Glomerular visceral epithelial cell (primary cell): Measurements from ENCODE around the gene DIRAS1.

Experiments used
- DNase-seq: peaks from one replicate; pipeline ENCODE4 v3.0.0-alpha.2; 2016; ENCODE audit errors: extremely low spot score

DIRAS1 gene

DNA sequence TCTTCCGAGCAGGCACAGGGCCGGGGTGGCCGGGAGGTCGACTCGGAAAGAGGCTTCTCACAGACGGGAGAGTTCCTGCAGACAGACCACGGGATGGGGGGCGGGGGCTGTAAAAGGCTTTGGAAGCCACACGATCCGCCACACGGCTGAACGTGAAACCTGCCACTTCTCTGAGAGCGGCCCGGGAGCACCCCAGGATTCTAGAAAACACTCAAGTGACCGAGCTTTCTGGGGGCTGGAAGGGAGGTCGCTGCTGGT lies 34.2 kb upstream of the DIRAS1 start:
- no peak for DNase-seq

DNA sequence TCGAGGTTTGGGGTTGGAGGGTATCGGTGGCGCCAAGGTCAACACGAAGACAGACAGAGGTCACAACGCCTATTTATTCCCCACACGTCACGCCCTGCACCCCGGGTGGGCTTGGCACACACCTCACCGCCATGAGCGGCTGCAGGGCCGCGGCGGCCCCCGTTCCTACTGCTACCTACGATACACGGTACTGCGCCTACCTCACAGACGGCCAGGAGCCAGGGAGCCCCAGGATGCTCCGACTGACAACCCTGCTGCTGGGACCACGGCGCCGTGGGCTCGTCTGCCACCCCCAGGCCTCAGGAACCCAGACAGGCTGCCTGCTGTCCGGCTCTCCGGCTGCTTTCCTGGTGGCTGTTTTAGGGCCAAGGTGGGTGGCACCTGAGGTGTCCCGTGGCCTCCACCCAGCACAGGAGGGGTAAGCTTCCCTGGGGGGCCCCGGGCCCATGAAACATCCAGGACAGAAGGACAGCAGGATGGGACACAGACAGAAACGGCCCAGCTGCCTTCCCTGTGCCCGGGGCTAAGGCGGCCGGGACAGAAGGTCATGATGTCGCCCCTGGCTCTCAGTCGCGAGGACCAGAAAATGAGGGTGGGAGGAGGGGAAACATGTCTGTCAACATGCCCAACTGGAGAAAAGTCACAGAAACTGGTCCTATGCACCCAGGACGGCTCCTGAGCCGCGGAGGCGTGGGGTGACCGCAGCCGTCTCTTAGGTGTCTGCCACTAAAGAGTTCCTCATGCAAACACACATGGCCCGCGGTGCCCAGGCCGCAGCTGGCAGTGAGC lies 33.7 kb upstream of the DIRAS1 start:
- DNase-seq: no peak

DNA sequence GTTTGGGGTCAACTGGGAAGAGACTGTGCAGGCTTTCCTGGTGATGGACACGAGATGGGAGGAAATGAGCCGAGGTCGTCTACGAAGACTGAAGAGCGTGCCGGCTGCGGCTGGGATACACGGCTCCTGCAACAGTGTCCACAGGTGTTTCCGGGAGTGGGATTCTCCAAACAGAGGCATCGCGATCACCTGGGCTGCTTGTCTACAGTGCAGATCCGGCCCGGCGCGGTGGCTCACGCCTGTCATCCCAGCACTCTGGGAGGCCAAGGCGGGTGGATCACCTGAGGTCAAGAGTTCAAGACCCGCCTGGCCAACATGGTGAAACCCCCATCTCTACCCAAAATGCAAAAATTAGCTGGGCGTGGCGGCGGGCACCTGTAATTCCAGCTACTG lies 30.3 kb upstream of the DIRAS1 start:
- DNase-seq: no peak

DNA sequence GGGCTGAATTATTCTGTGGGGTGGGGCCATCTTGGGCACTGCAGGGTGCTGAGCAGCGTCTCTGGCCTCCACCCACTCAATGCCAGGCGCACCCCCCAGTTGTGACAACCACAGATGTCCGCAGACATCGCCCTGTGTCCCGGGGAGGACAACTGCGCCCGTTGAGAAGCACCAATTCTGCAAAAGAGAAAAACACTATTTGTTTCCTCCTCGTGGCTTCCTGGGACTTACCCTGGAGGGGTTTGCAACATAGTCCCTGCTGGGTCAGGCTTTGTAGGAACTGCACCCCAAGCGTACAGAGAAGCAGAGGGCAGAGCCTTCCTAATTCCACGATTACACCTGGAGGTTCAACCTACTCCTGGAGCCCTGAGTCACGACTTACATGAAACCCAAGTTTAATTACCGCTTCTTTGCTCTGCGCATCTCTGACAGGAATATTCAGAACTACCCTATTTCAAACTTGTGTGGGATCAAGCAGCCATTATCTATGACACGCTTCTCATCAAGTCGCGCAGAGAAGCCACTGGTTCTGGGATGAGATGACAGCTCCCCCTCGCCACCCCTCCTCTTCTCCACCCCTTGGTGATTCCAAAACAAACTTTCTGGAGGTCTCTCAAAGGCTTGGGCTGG lies 29.8 kb upstream of the DIRAS1 start:
- no peak for DNase-seq

DNA sequence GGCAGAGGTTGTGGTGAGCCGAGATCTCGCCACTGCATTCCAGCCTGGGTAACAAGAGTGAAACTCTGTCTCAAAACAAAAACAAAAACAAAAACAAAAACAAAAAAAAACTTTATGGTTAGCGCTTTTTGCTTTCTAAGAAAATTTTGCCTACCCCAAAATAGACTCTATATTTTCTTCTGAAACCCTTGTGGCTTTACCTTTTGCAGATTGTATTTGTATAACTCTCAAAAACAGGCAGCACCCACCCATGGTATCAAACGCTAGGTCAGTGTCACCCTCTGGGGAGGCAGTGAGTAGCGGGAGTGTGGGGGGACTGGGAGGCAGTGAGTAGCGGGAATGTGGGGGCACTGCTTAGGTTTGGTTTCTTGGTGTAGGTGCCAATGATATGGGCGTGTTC lies 26.2 kb upstream of the DIRAS1 start:
- DNase-seq: no peak

DNA sequence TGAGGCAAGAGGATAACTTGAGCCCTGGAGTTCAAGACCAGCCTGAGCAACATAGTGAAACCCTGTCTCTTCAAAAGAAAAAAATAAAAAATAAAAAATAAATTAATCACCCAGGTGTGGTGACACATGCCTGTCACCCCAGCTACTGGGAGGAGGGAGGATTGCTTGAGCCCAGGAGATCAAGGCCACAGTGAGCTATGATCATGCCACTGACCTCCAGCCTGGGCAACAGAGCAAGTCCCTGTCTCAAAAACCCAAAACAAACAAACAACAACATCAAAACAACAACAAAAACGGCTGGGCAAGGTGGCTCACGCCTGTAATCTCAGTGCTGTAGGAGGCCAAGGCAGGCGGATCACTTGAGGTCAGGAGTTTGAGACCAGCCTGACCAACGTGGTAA lies 22.9 kb upstream of the DIRAS1 start:
- no peak for DNase-seq

DNA sequence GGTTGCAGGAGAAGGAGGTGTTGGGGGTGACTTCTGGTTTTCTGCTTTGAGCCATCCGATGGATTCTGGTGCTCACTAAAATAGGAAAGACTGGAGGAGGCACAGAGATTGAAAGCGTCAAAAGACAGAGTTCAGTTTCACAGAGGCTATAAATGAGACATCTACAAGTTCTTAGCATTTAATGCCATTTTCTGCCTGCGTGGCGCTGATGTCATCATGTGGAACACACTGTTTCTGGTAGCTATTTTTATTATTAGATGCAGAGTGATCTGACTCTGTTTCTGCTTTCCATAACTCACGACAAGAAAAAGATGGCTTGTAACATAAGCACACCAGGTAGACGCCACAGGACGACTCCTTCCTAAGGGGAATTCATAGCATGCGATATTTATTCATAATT lies 21.9 kb upstream of the DIRAS1 start:
- DNase-seq: no peak

DNA sequence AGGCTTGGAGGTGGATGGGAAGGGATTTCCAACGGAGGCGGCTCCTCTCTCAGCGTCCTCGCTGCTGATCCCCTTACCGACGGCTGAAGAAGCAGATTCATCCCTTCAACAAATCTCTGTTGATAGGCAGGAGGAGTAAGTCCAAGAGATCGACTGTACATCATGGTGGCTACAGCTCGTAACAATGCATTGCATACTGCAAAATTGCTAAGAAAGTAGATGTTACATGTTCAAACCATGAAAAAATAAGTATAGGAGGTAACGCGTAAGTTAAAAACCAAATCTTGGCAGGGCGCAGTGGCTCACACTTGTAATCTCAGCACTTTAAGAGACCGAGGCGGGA lies 19.1 kb upstream of the DIRAS1 start:
- DNase-seq: no peak

DNA sequence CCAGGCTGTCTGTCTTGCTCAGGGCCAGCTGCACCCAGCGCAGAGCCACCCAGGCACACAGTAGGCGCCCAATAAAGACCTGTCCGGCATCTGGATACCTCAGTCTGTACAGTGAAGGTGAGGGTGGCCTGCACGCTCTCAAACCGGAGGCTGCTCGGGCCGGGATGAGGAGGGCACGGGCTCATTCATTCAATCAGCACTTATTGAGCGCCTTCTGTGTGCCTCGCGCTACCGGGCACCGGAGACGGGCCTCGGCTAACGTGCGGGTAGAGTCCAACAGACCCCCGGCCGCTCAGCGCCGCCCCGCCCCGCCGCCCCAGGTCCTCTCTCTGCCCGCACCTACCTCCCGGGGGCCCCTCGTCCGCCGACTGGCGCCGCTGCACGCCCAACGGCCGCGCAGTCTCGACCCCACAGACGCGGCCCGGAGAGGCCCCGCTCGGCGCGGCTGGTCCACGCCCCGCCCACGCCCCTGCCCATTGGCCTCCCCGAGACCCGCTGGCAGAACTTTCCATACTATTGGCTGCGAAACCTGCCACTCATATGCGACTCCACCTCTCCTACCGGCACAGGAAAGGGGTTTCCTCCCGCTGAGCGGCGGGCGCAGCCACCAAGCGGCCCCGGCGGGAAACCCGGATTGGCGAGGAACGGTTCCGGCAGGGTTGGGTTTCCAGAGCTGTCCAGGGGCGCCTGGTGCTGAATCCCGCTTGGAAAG lies 18.6 kb upstream of the DIRAS1 start, which contains the start of gene SLC39A3:
TSS of gene SLC39A3 (minus strand) at position 416 of the 712 bp plus-strand sequence. CDS start 2,760 bp downstream, outside the sequence.
- DNase-seq: peak; percentile 99

DNA sequence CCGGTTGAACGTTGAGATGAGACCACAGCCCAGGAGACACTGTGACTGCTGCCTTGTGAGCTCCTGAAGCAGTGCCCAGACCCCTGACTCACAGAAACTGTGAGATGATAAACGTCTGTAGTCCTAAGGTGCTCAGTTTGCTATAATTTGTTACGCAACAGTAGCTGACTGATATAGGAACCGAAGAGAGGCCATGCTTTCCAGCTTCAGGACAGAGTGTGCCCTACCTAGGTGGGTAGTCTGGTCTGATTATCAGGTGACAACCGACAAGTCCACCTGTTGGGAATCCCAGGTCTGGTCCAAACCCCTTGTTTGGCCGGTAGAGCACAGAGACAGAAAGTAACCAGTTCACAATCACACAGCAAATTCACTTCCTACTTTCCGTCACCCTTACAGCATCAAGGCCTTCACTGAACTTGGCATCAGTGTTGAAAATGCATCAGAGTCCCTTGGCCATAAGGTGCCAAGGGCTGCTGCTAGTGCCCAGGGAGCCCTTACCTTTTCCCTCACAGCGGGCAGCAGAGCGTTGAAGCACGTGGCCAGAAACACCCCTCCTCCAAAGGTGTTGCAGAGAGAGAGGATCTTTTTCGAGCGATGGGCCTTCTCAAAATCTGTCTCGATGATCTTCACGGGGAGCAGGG lies 15.5 kb upstream of the DIRAS1 start:
- DNase-seq: no peak

DNA sequence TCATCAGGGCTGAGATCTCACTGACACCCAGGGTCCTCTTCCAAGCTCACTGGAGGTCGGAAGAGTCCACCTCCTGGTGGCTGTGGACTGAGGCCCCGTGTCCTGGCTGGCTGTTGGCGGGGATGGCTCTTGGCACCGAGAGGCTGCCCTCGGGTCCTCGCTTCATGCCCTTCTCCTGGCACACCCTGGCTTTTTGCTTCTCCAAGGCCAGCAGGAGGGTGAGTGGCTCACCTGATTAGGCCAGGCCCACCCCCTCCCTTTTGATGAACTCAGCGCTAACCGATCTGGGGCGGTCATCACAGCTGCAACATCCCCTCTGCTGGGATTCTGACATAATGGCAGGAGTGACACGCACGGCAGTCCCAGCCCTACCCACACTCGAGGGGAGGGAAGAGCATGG lies 14.2 kb upstream of the DIRAS1 start:
- DNase-seq: no peak

DNA sequence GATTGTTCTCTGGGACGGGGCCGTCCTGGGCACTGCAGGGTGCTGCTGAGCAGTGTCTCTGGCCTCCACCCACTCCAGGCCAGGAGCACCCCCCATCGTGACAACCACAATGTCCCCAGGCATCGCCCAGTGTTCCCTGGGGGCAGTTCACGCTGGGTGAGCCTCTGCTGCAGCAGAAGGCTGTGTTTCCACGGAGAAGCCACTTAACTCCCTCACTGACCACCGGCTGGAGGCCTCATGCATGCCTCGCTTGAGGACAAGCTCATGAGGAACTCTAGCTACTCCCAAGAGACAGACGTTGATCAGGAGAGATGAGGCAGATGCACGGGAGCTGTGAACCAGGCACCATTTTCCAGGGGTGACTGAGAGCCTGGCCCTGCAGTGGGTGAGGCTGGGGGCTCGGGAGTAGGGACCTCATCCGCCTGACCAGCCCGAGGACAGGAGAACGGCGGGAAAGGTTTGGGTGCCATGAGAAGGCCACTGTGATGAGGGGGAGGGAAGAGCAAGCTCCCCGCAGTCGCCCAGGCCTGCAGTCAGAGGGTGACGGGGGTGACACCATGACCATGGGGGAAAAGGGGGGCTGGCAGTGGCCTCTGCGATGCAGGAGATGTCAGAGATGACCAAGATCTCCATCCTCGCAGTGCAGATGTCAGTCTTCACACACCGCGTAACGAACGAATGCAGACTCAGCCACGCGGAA lies 13.6 kb upstream of the DIRAS1 start:
- DNase-seq: no peak

DNA sequence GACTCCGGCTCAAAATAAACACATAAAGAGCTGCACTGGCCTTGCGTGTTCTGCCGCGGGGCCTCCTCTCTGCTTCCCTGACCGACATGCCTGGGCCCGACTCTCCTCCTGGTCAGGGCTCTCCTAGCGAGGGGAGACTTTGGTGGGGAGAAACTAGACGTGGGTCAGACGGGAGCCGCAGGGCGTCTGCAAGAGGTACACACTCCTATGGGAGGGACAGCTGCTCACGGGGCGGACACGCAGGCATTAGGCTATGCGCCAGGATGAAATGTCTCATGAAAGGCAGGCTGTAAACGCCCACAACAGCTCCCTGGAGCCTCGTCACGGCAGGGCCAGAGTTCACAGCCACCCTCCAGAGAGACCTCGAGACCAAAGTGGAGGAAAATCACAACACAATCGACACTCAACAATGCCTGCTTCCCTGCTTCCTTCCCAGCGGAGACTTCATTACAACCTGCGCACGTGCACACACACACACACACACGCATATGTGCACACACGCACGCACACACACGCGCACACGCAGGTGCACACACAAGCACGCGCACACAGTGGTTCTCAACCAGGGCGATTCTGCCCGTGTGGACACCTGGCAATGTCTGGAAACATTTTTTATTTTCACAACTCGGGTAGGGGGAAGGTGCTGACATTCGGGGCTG lies 12.9 kb upstream of the DIRAS1 start:
- no peak for DNase-seq

DNA sequence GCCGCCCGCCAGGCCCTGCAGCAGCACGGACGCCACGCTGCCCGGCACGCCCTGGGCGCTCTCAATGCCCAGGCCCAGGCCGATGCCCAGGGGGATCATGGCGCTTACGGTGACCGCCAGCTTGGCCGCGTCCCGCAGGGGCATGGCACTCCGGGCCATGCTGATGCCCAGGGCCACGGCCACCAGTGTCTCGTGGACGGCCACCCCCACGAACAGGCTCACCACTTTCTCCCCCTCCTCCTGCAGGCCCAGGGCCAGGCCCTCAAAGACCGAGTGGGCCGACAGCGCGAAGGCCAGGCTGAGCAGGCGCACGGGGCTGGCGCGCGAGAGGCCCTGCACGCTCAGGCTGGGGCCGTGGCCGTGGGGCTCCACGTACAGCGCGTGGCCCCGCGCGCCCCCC lies 11.7 kb upstream of the DIRAS1 start:
- DNase-seq: no peak

DNA sequence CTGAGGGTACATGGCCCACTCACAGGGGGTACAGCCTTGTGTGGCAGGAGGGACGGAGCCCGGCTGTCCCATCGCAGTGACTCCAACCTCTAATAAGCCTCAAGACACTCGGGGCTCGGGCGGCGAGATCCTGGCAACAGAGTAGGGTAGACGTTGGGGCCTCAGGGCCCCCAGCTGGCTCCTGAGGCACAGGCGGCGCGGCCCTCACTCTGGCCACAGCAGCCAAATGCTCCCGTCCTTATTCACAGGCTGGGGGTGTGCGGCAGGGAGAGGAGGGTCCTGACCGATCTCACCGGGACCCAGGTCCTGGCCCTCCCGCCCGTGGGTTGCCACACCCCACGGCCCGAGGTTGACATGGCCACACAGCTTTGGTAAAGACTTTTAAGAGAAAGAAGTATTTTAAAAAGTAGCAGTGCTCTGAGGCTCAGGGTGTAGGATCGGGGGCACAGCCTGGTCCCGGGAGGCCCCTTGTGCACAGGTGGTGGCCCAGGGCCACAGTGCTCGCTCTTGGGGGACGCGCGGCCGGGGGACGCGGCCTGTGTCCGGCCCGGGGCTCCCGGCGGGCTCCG lies 11.1 kb upstream of the DIRAS1 start:
- no peak for DNase-seq

DNA sequence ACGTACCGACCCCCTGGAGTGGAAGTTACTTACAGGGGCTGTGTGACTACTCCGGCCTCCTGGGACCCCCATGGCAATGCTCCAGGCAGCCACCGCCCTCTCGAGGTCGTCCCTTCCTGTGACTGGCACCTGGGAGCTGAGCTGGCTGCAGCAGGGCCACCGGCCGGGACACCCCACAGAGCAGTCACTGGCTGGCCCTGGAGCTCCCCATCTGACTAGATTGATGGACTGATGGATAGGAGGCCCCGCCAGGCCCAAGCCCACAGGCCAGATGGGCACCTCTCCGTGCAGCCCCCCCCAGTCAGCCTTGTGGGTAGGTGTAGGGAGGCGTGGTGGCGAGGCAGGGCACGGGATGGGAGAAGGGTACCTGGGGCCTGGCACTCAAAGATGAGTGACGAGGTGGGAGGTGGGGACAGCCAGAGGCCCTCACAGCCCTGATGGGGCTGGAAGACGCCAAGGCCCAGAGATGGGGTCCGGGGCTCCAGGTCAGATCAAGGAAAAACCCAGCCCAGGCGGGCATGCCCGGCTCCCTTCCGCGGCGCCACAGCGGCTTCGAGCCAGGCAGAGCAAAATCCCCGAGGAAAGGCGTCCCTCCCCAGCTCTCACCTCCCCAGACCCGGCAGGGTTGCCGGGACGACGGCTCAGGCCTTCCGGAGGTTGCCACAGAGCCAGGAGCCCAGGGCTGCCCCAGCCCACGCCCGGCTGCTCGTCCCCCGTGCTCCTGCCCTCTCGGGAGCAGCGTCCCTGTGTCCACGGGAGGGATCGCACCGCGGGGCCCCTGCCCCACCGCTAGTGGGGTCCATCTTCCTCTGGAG lies 10.2 kb upstream of the DIRAS1 start:
- no peak for DNase-seq

DNA sequence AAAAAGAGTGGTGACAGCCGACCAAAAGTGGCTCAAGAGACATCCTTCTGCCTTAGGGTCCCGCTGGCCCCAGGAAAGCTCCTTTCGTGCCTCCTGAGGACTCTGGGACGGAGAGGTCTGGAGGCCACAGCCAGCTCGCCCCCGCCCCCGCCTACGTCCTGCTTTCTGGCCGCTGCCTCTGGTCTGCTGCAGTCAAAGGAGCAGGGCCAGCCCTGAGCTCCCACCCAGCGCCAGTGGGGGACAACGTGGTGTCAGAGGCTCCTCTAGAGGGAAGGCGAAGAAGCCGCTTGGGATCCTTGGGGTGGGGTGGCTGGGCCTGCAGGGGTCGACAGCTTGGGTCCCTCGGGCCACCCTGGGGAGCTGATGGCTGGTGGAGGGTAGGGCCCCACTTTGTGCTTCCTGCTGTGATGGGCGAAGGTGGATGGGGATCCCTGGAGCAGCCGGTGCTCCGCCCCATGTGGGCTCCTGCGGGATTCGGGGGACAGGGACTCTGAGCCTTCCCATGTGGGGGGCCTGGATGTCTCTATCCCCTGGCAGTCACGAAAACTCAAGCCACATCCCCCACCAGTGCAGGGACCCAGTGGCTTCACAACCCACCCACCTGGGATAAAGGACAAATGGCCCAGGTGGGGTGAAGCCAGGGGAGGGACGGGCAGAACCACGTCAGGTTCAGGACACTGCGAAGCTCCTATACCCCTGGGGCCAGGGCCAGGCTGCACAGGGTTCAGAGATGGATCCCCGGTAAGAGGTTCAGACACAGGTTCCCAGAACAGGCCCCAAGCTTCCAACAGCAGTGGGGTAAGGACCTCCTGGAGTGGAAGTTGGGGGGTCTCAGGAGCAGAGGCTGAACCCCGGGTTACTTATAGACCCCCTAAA lies 9.0 kb upstream of the DIRAS1 start:
- DNase-seq: no peak

DNA sequence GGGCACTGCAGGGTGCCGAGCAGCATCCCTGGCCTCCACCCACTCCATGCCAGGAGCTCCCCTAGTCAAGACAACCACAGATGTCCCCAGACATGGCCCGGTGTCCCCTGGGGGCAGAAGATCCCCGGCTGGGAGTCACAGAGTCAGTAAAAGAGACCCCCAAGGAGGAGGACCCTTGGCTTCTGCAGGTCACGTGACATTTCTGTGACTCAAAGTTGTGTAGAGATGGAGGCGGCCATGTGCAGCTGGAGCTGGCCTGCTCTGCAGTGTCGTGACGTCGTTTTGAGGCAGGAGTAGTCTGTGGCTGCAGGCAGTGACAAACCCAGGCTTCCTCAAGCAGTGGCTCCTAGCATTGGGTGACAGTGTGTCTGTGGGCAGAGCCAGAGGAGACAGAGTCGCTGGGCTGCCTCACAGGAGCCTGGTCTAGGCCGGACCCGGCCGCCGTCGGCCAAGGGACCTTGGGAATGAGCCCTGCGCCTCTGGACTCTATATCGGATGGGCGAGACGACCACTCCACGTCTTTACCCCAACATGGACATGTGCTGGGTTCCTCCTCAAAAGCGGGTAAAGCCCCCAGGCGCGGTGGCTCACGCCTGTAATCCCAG lies 7.7 kb upstream of the DIRAS1 start:
- no peak for DNase-seq

DNA sequence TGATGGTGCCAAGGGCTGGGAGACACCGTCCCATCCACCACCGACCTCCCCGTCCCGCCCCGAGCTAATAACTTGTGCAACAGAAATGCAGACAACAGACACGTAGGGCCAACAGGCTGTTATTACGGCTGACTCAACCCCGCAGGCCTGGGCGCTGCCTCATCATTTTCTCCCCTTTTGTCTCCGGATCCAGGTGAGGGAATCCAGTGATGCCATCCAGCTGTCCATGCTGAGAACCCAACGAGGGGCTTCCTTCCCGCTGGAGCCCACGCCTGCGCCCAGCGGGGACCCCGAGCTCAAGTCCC lies 6.4 kb upstream of the DIRAS1 start:
- peak; percentile 24 for DNase-seq
